Activated gamma-delta T cell treated with Interleukin-2 at 50 U/mL for 16 hours (primary cell): ENCODE data around the gene TPP2.

Experiments
- DNase-seq: peaks from one replicate; pipeline ENCODE4 v3.0.0-alpha.2; 2020

TPP2 gene

GRCh38 chr13:102658660-102659059 is 61.9 kb downstream of the TPP2 start:
- no peak for DNase-seq

DNA sequence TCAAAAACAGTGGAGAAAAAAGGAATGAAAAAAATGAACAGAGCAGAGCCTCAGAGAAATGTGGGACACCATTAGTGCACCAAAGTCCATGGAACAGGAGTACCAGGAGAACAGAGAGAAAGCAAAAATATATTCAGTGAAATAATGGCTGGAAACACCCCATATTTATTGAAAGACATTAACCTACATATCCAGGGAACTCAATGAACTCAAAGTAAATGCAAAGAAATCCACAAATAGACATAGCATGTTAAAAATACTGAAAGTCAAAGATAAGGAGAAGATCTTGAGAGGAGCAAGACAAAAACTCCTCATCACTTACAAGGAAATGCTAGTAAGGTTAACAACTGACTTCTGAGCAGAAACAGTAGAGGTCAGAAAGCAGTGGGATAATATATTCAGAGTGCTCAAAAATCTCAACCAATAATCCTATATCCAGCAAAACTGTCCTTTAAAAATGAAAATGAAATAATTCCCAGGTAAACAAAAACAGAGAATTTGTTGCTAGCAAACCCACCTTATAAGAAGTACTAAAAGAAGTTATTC is 62.5 kb downstream of the TPP2 start:
- DNase-seq = no peak

DNA sequence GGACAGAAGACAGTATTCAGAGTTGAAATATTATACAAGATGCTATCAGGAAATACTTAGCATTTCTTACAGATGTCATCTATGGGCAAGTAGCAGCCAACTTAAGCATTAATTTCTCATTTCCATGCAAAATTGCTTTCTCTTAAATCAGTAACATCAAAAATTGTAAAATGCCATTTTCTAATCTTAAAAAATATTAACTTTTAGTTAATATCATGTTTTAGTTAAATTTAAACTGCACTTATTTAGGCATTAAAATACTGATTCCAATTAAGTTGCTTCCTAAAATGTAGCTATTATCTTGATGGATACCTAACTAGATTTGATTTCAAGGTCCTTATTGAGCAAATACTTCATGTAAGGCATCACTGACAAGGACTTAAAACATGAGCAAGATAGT is 70.2 kb downstream of the TPP2 start:
- DNase-seq = no peak

- no peak for DNase-seq
These were observed 71.1 kb downstream of the TPP2 start for GRCh38 chr13:102667911-102668310.

- DNase-seq = no peak
These were observed 73.3 kb downstream of the TPP2 start for GRCh38 chr13:102670130-102670529.

DNA sequence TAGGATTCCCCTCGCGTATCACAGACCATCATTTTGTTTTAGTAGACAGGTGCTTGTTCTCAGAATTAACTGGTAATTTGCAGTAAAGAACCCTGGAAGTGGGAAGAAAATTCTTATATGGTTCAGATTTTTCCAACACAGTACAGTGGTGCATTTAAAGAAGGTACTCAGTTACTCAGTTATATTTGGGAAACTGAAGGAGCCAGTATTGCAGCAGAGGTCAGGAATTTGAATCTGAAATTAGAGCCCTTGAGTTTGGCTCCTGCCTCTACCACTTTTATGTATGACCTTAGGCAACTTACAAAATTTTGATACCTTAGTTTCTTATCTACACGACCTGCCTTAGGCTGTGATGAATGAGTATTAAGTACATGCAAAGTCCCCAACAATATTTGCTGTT is 78.3 kb downstream of the TPP2 start:
- DNase-seq = no peak

DNA sequence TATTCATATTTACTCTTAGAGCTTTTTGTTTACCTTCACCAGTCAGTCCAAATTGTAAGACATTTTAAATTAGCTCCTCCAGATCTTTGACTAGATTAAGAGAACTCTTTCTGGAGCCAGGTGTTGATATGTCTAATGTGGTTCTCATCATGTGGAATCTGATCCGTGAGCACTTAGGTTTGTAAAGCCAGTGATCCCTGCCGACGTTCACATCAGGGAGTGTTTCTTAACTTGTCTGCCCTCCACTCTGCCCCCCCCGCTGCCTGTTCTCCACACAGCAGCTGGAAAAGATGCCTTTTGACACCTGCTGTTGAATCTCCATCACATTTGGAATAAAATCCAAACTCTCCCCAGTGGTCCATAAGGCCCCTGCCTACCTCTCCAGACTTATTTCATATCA is 80.3 kb downstream of the TPP2 start:
- no peak for DNase-seq

GRCh38 chr13:102678339-102679107 is 81.7 kb downstream of the TPP2 start:
- no peak for DNase-seq

GRCh38 chr13:102679449-102680132 is 82.8 kb downstream of the TPP2 start:
- no peak for DNase-seq

GRCh38 chr13:102680133-102680717 is 83.4 kb downstream of the TPP2 start:
- DNase-seq = no peak

- DNase-seq = no peak
These were observed 84.3 kb downstream of the TPP2 start for GRCh38 chr13:102680842-102681740.

DNA sequence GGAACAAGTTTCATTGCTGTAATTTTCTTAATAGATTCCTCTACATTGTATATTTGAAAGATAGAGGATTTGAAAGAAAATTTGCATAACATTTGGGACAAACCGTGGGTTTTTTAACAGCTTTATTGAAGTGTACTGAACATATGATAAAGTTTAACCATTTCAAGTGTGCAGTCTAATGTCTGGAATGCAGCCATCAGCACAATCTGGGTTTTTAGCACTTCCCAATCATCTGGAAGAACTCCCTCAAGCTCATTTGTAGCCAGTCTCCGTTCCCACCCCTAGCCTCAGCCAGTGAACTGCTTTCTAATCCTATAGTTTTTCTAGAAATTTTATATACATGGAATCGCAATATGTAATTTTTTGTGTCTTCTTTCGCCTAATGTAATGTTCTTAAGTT is 85.4 kb downstream of the TPP2 start:
- DNase-seq = no peak

DNA sequence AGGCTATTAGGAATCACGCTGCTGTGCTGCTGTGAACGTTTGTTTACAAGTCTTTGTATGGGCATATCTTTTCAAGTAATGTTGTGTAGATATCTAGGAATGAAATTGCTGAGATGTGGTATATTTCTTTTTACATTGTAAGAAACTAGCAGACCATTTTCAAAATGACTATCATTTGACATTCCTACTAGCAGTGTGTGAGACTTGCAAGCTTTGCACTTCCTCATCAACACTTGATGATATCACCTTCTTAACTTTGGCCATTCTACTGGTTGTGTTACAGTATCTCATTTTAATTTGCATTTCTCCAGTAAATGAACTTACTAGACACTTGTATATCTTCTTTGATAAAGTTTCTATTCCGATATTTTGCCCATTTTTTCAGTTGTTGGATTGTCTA is 85.9 kb downstream of the TPP2 start:
- no peak for DNase-seq

- no peak for DNase-seq
These were observed 86.9 kb downstream of the TPP2 start for GRCh38 chr13:102683637-102684036.

DNA sequence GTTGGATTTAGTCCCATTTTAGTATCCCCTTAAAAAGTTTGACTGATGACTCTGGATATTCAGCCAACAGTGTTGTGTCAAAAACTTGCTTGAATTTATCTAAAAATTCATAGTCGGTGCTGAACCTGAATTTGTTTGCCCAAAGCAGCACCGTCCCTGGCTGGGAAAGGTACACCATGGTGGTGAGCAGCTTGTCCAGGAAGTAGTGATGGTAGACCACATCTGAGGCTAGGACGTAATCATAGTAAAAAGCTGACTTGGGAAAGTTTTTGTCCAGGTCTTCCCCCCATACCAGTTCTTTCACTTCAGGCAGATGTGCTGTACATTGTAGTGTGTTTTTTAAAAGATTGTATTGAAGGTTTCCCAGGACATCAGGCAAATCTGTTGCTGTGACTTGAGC is 89.2 kb downstream of the TPP2 start:
- no peak for DNase-seq

GRCh38 chr13:102687520-102687919 is 90.7 kb downstream of the TPP2 start:
- no peak for DNase-seq

- no peak for DNase-seq
These were observed 91.7 kb downstream of the TPP2 start for GRCh38 chr13:102688306-102688973.

DNA sequence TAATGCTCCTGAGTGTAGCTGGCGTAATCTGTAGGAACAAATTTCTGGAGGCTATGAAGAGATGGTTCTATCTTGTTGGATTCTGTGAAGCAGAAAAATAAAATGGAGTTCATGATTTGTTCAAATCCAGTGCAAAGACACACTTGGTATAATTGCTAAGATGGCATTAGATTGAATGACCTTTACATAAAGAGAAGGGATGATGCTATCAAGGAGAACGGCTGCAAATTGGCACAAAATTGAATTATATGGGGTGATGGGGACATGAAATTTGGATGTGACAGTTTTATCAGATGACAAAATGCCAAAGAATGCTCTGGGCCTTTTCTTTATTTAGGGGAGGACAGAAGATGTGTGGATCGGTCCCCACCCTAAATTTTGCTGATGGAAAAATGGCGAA is 94.1 kb downstream of the TPP2 start:
- no peak for DNase-seq

- DNase-seq = no peak
These were observed 95.7 kb downstream of the TPP2 start for GRCh38 chr13:102692491-102692826.

- DNase-seq = no peak
These were observed 96.5 kb downstream of the TPP2 start for GRCh38 chr13:102693250-102693649.

DNA sequence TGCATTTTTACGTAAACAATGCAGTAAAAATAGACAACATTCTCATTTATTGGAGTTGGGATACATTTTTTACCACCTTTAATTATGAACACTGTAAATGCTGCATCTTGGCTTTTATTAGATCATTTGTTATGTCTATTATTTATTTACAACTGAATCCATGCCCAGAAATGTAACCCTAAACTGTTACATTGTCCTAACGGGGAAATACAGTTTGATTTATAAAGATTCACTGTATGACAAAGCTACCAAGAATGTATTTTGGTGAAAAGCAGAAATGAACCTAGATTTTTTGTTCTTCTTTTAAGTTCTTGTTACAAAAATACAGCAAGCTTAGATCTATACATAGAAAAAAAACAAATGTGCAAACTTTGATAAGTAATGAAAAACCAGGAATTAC is 97.0 kb downstream of the TPP2 start:
- DNase-seq = no peak

DNA sequence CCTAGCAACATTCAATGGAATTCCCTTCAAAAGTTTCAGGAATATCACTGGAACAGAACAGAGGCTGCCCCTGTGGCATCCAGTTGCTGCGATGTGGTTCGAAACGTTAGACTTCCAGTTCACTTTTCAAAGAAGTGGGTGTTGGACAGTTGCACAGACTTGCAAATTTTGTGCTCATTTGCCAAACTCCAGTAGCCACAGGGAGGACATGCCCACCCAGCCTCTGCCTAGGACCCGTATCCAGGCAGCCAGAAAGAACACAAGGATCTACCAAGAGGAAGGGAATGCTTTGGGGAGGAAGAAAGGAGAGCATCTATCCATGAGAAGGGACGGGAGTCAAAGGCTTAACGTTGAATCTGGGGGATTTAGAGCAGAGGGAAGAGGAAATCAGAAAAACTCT is 98.2 kb downstream of the TPP2 start, which contains the start of gene METTL21C:
Gene METTL21C, minus strand, starts transcription at position 108 of the 400 bp plus-strand sequence. CDS start 546 bp downstream, outside the sequence.
- no peak for DNase-seq
